ENCODE measurements around the gene AUTS2. TPM values are rescaled to one million over a fixed set of nuclear protein-coding genes. Genes with fewer than 3 reads are reported as not detected.

Gene AUTS2
- total RNA-seq, 1 experiment from 2014 or later: not detected

DNA sequence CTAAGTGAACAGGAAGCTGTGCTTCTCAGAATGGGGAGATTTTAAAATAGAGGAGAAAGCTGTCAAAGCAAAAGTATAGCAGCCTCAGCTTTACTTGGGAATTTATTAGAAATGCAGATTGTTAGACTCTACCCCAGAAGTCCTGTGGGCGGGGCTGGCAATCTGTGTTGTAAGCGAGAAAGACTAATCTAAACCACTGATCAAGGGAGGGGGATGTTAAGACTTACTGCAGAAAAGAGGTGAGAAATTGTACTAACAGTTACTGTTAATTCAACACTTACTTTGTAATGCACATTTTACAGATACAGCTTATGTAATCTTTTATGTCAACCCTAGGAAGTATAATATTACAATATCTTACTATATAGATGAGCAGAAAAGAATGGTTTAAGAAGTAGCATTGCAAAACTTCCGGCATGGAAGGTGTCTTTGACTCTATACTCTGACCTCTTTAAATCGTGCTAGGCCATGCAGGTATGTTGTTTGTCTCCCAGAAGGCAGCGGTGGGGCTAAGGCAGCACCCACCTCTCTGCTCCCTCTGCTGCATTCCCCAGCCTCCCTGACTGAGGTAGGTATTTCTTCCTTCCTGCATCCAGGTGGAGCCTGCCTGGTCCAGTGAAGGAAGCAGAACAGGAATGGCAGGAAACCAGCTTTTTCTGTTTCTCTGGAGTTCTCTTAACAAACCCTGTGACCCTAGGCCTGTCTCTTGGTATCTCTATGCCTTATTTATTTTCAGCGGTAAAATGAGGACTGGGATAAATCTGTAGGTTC lies 462.2 kb downstream of the AUTS2 start:
- CTCF ChIA-PET: no interaction called here
- no peak for DNase-seq

GRCh38 chr7:70063371-70063770 lies 465.1 kb downstream of the AUTS2 start:
- no peak for DNase-seq
- Mint-ChIP-seq H3K4me1 (ENCODE audit: low read depth, unreplicated experiment) (no peaks in the 10 kb centered on the region), H3K4me3 (ENCODE audit: low read depth, unreplicated experiment) (no peak overlapping the region), H3K27me3 (ENCODE audit: unreplicated experiment) (no peaks in the 10 kb centered on the region), H3K36me3 (ENCODE audit: insufficient read depth, unreplicated experiment) (no peaks in the 10 kb centered on the region), H3K27ac (ENCODE audit: unreplicated experiment) (no peak overlapping the region), H3K9me3 (ENCODE audit: low read depth, unreplicated experiment) (peaks cover 2% of the 10 kb centered on the region)
- TF ChIP-seq, protein P1, sequence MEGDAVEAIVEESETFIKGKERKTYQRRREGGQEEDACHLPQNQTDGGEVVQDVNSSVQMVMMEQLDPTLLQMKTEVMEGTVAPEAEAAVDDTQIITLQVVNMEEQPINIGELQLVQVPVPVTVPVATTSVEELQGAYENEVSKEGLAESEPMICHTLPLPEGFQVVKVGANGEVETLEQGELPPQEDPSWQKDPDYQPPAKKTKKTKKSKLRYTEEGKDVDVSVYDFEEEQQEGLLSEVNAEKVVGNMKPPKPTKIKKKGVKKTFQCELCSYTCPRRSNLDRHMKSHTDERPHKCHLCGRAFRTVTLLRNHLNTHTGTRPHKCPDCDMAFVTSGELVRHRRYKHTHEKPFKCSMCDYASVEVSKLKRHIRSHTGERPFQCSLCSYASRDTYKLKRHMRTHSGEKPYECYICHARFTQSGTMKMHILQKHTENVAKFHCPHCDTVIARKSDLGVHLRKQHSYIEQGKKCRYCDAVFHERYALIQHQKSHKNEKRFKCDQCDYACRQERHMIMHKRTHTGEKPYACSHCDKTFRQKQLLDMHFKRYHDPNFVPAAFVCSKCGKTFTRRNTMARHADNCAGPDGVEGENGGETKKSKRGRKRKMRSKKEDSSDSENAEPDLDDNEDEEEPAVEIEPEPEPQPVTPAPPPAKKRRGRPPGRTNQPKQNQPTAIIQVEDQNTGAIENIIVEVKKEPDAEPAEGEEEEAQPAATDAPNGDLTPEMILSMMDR (IDR thresholded peaks at IDR 0.05; ENCODE audit: unreplicated experiment): no peak
- CTCF ChIA-PET: no interaction called here
- intact Hi-C loops (cut with micrococcal nuclease; ENCODE audit: unreplicated experiment): no loop called here
- BruUV-seq (replicated peaks): no TSS peak

More for the DNA sequence above, 462.2 kb downstream of the AUTS2 start:
- Mint-ChIP-seq H3K4me3 (ENCODE audit: low read depth, unreplicated experiment) (no peak overlapping the region), H3K27me3 (ENCODE audit: unreplicated experiment) (no peaks in the 10 kb centered on the region), H3K9me3 (ENCODE audit: low read depth, unreplicated experiment) (peaks cover 2% of the 10 kb centered on the region), H3K4me1 (ENCODE audit: low read depth, unreplicated experiment) (no peaks in the 10 kb centered on the region), H3K36me3 (ENCODE audit: insufficient read depth, unreplicated experiment) (no peaks in the 10 kb centered on the region), H3K27ac (ENCODE audit: unreplicated experiment) (no peak overlapping the region)
- TF ChIP-seq, protein P1 (IDR thresholded peaks at IDR 0.05; ENCODE audit: unreplicated experiment): no peak
- no TSS peak for BruUV-seq (replicated peaks)
- intact Hi-C loops (cut with micrococcal nuclease; ENCODE audit: unreplicated experiment): no loop called here

DNA sequence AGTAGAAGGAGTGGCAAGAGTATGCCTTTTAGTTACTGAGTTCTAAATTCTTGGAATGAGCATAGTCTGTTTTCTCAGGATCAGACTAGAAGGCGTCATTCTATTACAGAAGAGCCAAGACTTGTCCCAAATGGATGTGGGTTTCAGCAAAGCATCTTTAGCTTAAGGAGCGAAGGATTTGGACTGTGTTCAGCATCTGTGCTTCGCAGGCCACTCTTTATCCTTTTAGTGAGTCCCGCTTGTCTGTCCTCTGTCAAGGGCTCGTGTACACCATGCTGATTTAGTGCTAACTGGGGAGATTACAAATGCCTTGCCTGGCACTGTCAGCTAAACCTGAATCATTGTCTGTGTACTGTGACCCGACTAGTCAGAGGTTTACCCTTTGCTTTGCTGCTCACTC lies 465.7 kb downstream of the AUTS2 start:
- no TSS peak for BruUV-seq (replicated peaks)

DNA sequence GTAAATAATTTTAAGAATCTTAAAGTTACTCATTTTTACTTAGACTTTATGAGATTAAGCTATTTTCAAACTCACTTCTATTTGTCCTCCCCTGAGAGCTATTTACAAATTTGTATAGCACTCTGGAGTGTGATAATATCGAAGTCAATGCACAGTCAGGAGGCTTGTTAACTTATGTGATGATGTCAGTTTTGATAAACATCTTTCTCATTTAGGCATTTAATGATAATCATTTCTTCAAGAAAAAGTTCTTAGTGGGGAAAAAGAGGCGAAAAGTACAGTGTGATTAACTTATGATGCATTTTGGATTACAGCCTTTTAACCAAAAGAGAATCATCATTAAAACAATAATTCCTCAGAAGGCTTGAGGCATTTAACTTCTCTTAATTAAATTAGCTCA lies 468.6 kb downstream of the AUTS2 start:
- TF ChIP-seq, protein P1 (IDR thresholded peaks at IDR 0.05; ENCODE audit: unreplicated experiment): no peak
- intact Hi-C loops (cut with micrococcal nuclease; ENCODE audit: unreplicated experiment): no loop called here
- Mint-ChIP-seq H3K27me3 (ENCODE audit: unreplicated experiment) (no peaks in the 10 kb centered on the region), H3K9me3 (ENCODE audit: low read depth, unreplicated experiment) (peaks cover 4% of the 10 kb centered on the region), H3K27ac (ENCODE audit: unreplicated experiment) (no peak overlapping the region), H3K36me3 (ENCODE audit: insufficient read depth, unreplicated experiment) (no peaks in the 10 kb centered on the region), H3K4me3 (ENCODE audit: low read depth, unreplicated experiment) (no peak overlapping the region), H3K4me1 (ENCODE audit: low read depth, unreplicated experiment) (no peaks in the 10 kb centered on the region)
- BruUV-seq (replicated peaks): no TSS peak
- no peak for DNase-seq
- CTCF ChIA-PET: no interaction called here

More for the DNA sequence above, 465.7 kb downstream of the AUTS2 start:
- TF ChIP-seq, protein P1 (IDR thresholded peaks at IDR 0.05; ENCODE audit: unreplicated experiment): no peak
- CTCF ChIA-PET: no interaction called here
- Mint-ChIP-seq H3K27me3 (ENCODE audit: unreplicated experiment) (no peaks in the 10 kb centered on the region), H3K27ac (ENCODE audit: unreplicated experiment) (no peak overlapping the region), H3K4me1 (ENCODE audit: low read depth, unreplicated experiment) (no peaks in the 10 kb centered on the region), H3K9me3 (ENCODE audit: low read depth, unreplicated experiment) (peaks cover 2% of the 10 kb centered on the region), H3K4me3 (ENCODE audit: low read depth, unreplicated experiment) (no peak overlapping the region), H3K36me3 (ENCODE audit: insufficient read depth, unreplicated experiment) (no peaks in the 10 kb centered on the region)
- intact Hi-C loops (cut with micrococcal nuclease; ENCODE audit: unreplicated experiment): no loop called here
- DNase-seq: no peak
